Thoracic aorta (tissue), 2 donors: ENCODE results near the gene ENPP1. TPM values are rescaled to one million over a fixed set of nuclear protein-coding genes. Genes with fewer than 3 reads are reported as not detected.

Experiments
- ATAC-seq: fragments of 150-250 bp; one replicate; pipeline ENCODE4 v1.8.0; 2017; ENCODE audit warnings: low read depth; ENCODE audit not compliant: insufficient number of reproducible peaks, low FRiP score
- DNase-seq: peaks from one replicate; pipeline ENCODE4 v3.0.0-alpha.2; 2020; ENCODE audit warnings: low spot score
- H3K27ac ChIP-seq, 2 donors: fragments of 200-600 bp; sonication (generic); 1 replicate in 1 of 2; 2 replicates in 1 of 2; pipeline ENCODE4 v1.5.1; 2016; ENCODE audit warnings: mild to moderate bottlenecking in 2 of 2, moderate library complexity in 2 of 2
- H3K27me3 ChIP-seq: fragments of 200-600 bp; sonication (generic); replicated peaks from 2 replicates; pipeline ENCODE4 v1.6.0; 2016; ENCODE audit warnings: mild to moderate bottlenecking; ENCODE audit not compliant: insufficient read depth
- H3K36me3 ChIP-seq: fragments of 200-600 bp; sonication (generic); one replicate; pipeline ENCODE4 v1.5.1; 2016
- H3K4me1 ChIP-seq, 2 donors: fragments of 200-600 bp; sonication (generic); 1 replicate in 1 of 2; 2 replicates in 1 of 2; pipeline versions ENCODE4 v1.5.1 to v1.6.0; 2016; ENCODE audit warnings: low read depth in 2 of 2, mild to moderate bottlenecking in 1 of 2; ENCODE audit not compliant: control insufficient read depth in 1 of 2
- H3K4me3 ChIP-seq: fragments of 200-600 bp; sonication (generic); 2 replicates; pipeline ENCODE4 v1.5.1; 2016; ENCODE audit warnings: mild to moderate bottlenecking
- H3K9me3 ChIP-seq: fragments of 200-600 bp; sonication (generic); 2 replicates; pipeline ENCODE4 v1.5.1; 2016
- total RNA-seq, 2 donors: library from RNA; depleted of rRNA; stranded (reverse); fragments of >200 nt; gene quantifications; one replicate each; pipeline versions ENCODE4 v1.1.0 to v1.2.3, GENCODE V29; 2016
- TF ChIP-seq, protein P1 (sequence below): fragments of 200-600 bp; sonication (generic); IDR thresholded peaks from one replicate; pipeline ENCODE4 v1.5.1; 2019; ENCODE audit warnings: antibody characterized with exemption

ENPP1 gene
- total RNA-seq, 2 donors from 2014 or later: 27.8 to 40.5 TPM

GRCh38 chr6:131916847-131917246, 109.0 kb downstream of the ENPP1 start:
- no peak overlapping the region for H3K4me3 ChIP-seq
- no peaks in the 10 kb centered on the region for H3K4me1 ChIP-seq
- TF ChIP-seq, protein P1, sequence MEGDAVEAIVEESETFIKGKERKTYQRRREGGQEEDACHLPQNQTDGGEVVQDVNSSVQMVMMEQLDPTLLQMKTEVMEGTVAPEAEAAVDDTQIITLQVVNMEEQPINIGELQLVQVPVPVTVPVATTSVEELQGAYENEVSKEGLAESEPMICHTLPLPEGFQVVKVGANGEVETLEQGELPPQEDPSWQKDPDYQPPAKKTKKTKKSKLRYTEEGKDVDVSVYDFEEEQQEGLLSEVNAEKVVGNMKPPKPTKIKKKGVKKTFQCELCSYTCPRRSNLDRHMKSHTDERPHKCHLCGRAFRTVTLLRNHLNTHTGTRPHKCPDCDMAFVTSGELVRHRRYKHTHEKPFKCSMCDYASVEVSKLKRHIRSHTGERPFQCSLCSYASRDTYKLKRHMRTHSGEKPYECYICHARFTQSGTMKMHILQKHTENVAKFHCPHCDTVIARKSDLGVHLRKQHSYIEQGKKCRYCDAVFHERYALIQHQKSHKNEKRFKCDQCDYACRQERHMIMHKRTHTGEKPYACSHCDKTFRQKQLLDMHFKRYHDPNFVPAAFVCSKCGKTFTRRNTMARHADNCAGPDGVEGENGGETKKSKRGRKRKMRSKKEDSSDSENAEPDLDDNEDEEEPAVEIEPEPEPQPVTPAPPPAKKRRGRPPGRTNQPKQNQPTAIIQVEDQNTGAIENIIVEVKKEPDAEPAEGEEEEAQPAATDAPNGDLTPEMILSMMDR: no peak
- no peak overlapping the region for H3K27ac ChIP-seq
- H3K9me3 ChIP-seq: no peaks in the 10 kb centered on the region
- ATAC-seq (no peak), DNase-seq (no peak)
- no peaks in the 10 kb centered on the region for H3K27me3 ChIP-seq
- H3K36me3 ChIP-seq: no peaks in the 10 kb centered on the region

GRCh38 chr6:131917318-131917717, 109.5 kb downstream of the ENPP1 start:
- Histone ChIP-seq H3K27me3 (no peaks in the 10 kb centered on the region), H3K4me3 (no peak overlapping the region), H3K9me3 (no peaks in the 10 kb centered on the region), H3K36me3 (no peaks in the 10 kb centered on the region), H3K4me1 (no peaks in the 10 kb centered on the region), H3K27ac (no peak overlapping the region)
- ATAC-seq (no peak), DNase-seq (no peak)
- TF ChIP-seq, protein P1: no peak

DNA sequence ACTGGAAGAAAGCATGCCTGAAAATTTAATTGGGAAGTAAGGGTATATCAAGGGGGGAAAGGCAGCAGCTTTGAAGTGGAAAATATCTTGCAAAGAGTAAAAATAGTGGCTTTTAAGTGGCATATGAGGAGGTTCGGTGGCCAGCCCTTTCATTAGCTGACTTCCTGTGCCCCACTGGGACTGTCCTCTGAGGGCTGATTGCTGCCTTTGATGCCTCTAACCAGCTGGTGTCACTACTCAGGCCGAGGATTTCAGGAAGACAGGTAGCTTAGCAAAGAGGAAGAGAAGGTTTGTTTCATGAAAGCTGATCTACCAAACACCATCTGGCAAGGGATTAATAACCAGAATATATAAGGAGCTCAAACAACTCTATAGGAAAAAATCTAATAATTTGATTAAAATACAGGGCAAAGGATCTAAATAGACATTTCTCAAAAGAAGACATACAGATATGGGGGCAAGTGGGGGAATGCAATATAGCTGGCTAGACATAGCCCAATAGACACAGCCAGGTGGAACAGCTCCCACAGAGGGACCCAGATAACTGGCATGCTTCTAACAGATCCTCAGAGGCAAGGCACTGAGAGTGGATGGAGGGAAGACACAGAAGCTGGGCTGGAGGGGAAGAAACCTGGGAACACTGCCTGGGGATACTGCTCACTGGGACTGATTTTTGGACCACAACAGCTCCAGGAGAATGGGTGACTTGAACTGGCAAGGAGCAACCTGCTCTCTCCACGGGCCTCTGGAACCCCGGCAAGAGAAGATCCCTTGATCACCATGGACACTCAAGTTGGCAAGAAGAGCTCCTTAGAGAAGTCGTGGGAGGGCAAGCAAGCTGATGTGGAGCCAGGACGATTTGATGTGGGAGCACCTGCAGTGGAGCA, 110.2 kb downstream of the ENPP1 start:
- ATAC-seq (no peak), DNase-seq (no peak)
- no peak overlapping the region for H3K4me3 ChIP-seq
- no peaks in the 10 kb centered on the region for H3K36me3 ChIP-seq
- no peaks in the 10 kb centered on the region for H3K4me1 ChIP-seq
- no peaks in the 10 kb centered on the region for H3K27me3 ChIP-seq
- TF ChIP-seq, protein P1: no peak
- H3K27ac ChIP-seq: no peak overlapping the region
- no peaks in the 10 kb centered on the region for H3K9me3 ChIP-seq

GRCh38 chr6:131918650-131919355, 111.0 kb downstream of the ENPP1 start:
- no peak overlapping the region for H3K4me3 ChIP-seq
- no peak overlapping the region for H3K27ac ChIP-seq
- TF ChIP-seq, protein P1: no peak
- no peaks in the 10 kb centered on the region for H3K27me3 ChIP-seq
- peaks cover 3% of the 10 kb centered on the region for H3K9me3 ChIP-seq
- no peak for ATAC-seq
- no peaks in the 10 kb centered on the region for H3K36me3 ChIP-seq
- no peaks in the 10 kb centered on the region for H3K4me1 ChIP-seq
- DNase-seq: no peak

GRCh38 chr6:131920656-131921055, 112.8 kb downstream of the ENPP1 start:
- Histone ChIP-seq H3K4me3 (no peak overlapping the region), H3K4me1 (peaks cover 0 to 8% of the 10 kb centered on the region in 2 donors), H3K27me3 (no peaks in the 10 kb centered on the region), H3K27ac (no peak overlapping the region), H3K9me3 (peaks cover 3% of the 10 kb centered on the region), H3K36me3 (no peaks in the 10 kb centered on the region)
- TF ChIP-seq, protein P1: no peak
- ATAC-seq (no peak), DNase-seq (no peak)
